IMR-90 (cell line): ENCODE measurements around the gene ATG7. TPM values are rescaled to one million over a fixed set of nuclear protein-coding genes. Genes with fewer than 3 reads are reported as not detected.
A peak's percentile ranks its signal among the peaks of the same experiment; 100 is the strongest.

Experiments used
- ATAC-seq: fragments of 200-7000 bp; cut with Tn5 transposase; 2 replicates; pipeline ENCODE4 v1.9.1; 2020; ENCODE audit warnings: low read depth, mild to moderate bottlenecking, moderate library complexity
- BruUV-seq: library from RNA; stranded (reverse); fragments of 400-500 nt; replicated peaks from 2 replicates; lab custom pipeline; 2021; lab: Mats Ljungman, UMichigan
- CTCF ChIA-PET: fragments of 300-600 bp; formaldehyde crosslinking; extraction: SDS; loops from one replicate; lab custom pipeline; 2021; ENCODE audit warnings: antibody characterized with exemption; lab: Yijun Ruan, JAX
- POLR2A ChIA-PET: fragments of 300-600 bp; sonication (Branson Sonifier 250); formaldehyde crosslinking; loops from one replicate; lab custom pipeline; 2022; ENCODE audit warnings: antibody characterized with exemption; ENCODE audit not compliant: unreplicated experiment; lab: Charles Lee
- DNase-seq: peaks from one replicate; pipeline ENCODE4 v3.0.0; 2013
- H2AFZ ChIP-seq: replicated peaks from 2 replicates; pipeline ENCODE3; 2013; ENCODE audit warnings: low read length, mild to moderate bottlenecking; ENCODE audit not compliant: poor library complexity
- H2AK5ac ChIP-seq: 2 replicates; pipeline ENCODE4 v1.6.1; 2013; ENCODE audit warnings: low read depth, low read length, inconsistent platforms
- H2AK9ac ChIP-seq: replicated peaks from 2 replicates; pipeline ENCODE3; 2013; ENCODE audit warnings: mild to moderate bottlenecking, low read depth, low read length, moderate library complexity; ENCODE audit not compliant: poor library complexity
- H2BK120ac ChIP-seq: 2 replicates; pipeline ENCODE4 v1.6.1; 2013; ENCODE audit warnings: low read depth, low read length, inconsistent platforms
- H2BK15ac ChIP-seq: 3 replicates; pipeline ENCODE4 v1.6.1; 2013; ENCODE audit warnings: low read depth, low read length, inconsistent platforms
- H2BK20ac ChIP-seq: 2 replicates; pipeline ENCODE4 v1.6.1; 2013; ENCODE audit warnings: low read depth, mild to moderate bottlenecking, inconsistent platforms, low read length, moderate library complexity
- H2BK5ac ChIP-seq: 2 replicates; pipeline ENCODE4 v1.6.1; 2013; ENCODE audit warnings: mild to moderate bottlenecking, low read depth, low read length, inconsistent platforms; ENCODE audit not compliant: poor library complexity, severe bottlenecking
- H3K14ac ChIP-seq: replicated peaks from 2 replicates; pipeline ENCODE4 v1.6.1; 2013; ENCODE audit warnings: low read depth, low read length, inconsistent platforms
- H3K18ac ChIP-seq: 2 replicates; pipeline ENCODE4 v1.6.1; 2013; ENCODE audit warnings: low read depth, low read length, control low read depth
- H3K23ac ChIP-seq: 2 replicates; pipeline ENCODE4 v1.6.1; 2013; ENCODE audit warnings: low read depth, low read length, inconsistent platforms
- H3K27ac ChIP-seq: 2 replicates; pipeline ENCODE4 v1.5.1; 2013; ENCODE audit warnings: mild to moderate bottlenecking, control low read depth, low read length; ENCODE audit not compliant: insufficient read depth
- H3K27me3 ChIP-seq: 2 replicates; pipeline ENCODE4 v1.6.1; 2013; ENCODE audit warnings: low read length; ENCODE audit not compliant: control insufficient read depth, insufficient read depth
- H3K36me3 ChIP-seq: 2 replicates; pipeline ENCODE4 v1.6.1; 2013; ENCODE audit warnings: low read length, mixed read lengths; ENCODE audit not compliant: control insufficient read depth, insufficient read depth
- H3K4ac ChIP-seq: 2 replicates; pipeline ENCODE4 v1.6.1; 2013; ENCODE audit warnings: low read depth, low read length, inconsistent platforms
- H3K4me1 ChIP-seq: 2 replicates; pipeline ENCODE4 v1.6.1; 2013; ENCODE audit warnings: low read length, mixed read lengths; ENCODE audit not compliant: control insufficient read depth, insufficient read depth
- H3K4me2 ChIP-seq: 2 replicates; pipeline ENCODE4 v1.6.1; 2013; ENCODE audit warnings: low read depth, mild to moderate bottlenecking, control low read depth, low read length, moderate library complexity
- H3K4me3 ChIP-seq: 2 replicates; pipeline ENCODE4 v1.5.1; 2013; ENCODE audit warnings: low read depth, mild to moderate bottlenecking, control low read depth, low read length, moderate library complexity; ENCODE audit not compliant: insufficient read depth
- H3K56ac ChIP-seq: 2 replicates; pipeline ENCODE4 v1.6.1; 2013; ENCODE audit warnings: low read length, inconsistent platforms; ENCODE audit not compliant: insufficient read depth; ENCODE audit errors: extremely low read depth
- H3K79me1 ChIP-seq, 2 experiments: 2 replicates each; pipeline ENCODE4 v1.6.1; 2013; ENCODE audit warnings: low read length in 2 of 2, inconsistent platforms in 1 of 2, low read depth in 1 of 2
- H3K9ac ChIP-seq: 2 replicates; pipeline ENCODE4 v1.6.1; 2013; ENCODE audit warnings: low read depth, low read length, control low read depth
- H3K9me1 ChIP-seq: 2 replicates; pipeline ENCODE4 v1.6.1; 2013; ENCODE audit warnings: low read length, inconsistent platforms; ENCODE audit not compliant: insufficient read depth
- H3K9me3 ChIP-seq: 2 replicates; pipeline ENCODE4 v1.6.1; 2013; ENCODE audit warnings: low read length; ENCODE audit not compliant: control insufficient read depth, insufficient read depth
- H4K20me1 ChIP-seq: 2 replicates; pipeline ENCODE4 v1.6.1; 2013; ENCODE audit warnings: low read length, inconsistent platforms; ENCODE audit not compliant: insufficient read depth
- H4K5ac ChIP-seq: 2 replicates; pipeline ENCODE4 v1.6.1; 2013; ENCODE audit warnings: mild to moderate bottlenecking, low read depth, low read length, control low read depth
- H4K8ac ChIP-seq, 2 experiments: 2 replicates each; pipeline ENCODE4 v1.6.1; 2013; ENCODE audit warnings: low read depth in 2 of 2, low read length in 2 of 2, control low read depth in 1 of 2, inconsistent platforms in 1 of 2
- H4K91ac ChIP-seq: 2 replicates; pipeline ENCODE4 v1.6.1; 2013; ENCODE audit warnings: low read depth, low read length, inconsistent platforms; ENCODE audit not compliant: insufficient read depth
- BHLHE40 ChIP-seq: fragments of 150-350 bp; IDR thresholded peaks from 2 replicates; pipeline ENCODE4 v1.6.1; 2016; ENCODE audit warnings: mild to moderate bottlenecking, low read depth, low read length
- CEBPB ChIP-seq: IDR thresholded peaks from 2 replicates; pipeline ENCODE4 v1.6.1; 2012; ENCODE audit warnings: low read depth, low read length, improper control_type of control experiment
- FOS ChIP-seq: fragments of 150-350 bp; IDR thresholded peaks from 2 replicates; pipeline ENCODE4 v1.6.1; 2016; ENCODE audit warnings: low read depth, low read length
- MAFK ChIP-seq: IDR thresholded peaks from 2 replicates; pipeline ENCODE4 v1.6.1; 2012; ENCODE audit warnings: low read depth, low read length, improper control_type of control experiment
- MAZ ChIP-seq: IDR thresholded peaks from 2 replicates; pipeline ENCODE4 v1.6.1; 2012; ENCODE audit warnings: low read depth, mild to moderate bottlenecking, low read length, improper control_type of control experiment, moderate library complexity, borderline replicate concordance
- MXI1 ChIP-seq: IDR thresholded peaks from 2 replicates; pipeline ENCODE4 v1.6.1; 2012; ENCODE audit warnings: low read depth, mild to moderate bottlenecking, low read length, moderate library complexity, borderline replicate concordance
- POLR2A ChIP-seq: IDR thresholded peaks from 2 replicates; pipeline ENCODE4 v1.6.1; 2012; ENCODE audit warnings: mild to moderate bottlenecking, low read depth, low read length
- RAD21 ChIP-seq: IDR thresholded peaks from 2 replicates; pipeline ENCODE4 v1.6.1; 2012; ENCODE audit warnings: low read length, improper control_type of control experiment
- RFX5 ChIP-seq: IDR thresholded peaks from 2 replicates; pipeline ENCODE4 v1.8.0; 2012; ENCODE audit warnings: low read depth, mild to moderate bottlenecking, low read length, moderate library complexity
- SMC3 ChIP-seq: fragments of 150-350 bp; IDR thresholded peaks from 2 replicates; pipeline ENCODE4 v1.6.1; 2016; ENCODE audit warnings: low read depth, mild to moderate bottlenecking, antibody characterized with exemption, low read length, moderate library complexity
- USF2 ChIP-seq: fragments of 150-350 bp; IDR thresholded peaks from 2 replicates; pipeline ENCODE4 v1.6.1; 2017; ENCODE audit warnings: mild to moderate bottlenecking, antibody characterized with exemption, low read length, low read depth
- WGBS, 2 experiments: methylation state at CpG; one replicate each; pipeline versions ENCODE4 v1.1.5 to v1.1.7; 2013; ENCODE audit warnings: missing lambda C conversion rate in 2 of 2; ENCODE audit not compliant: insufficient read length in 1 of 2; ENCODE audit errors: extremely low coverage in 2 of 2; 5-methylcytosine and 5-hydroxymethylcytosine counted together
- dilution Hi-C: fragments of 300-500 bp; cut with HindIII; formaldehyde crosslinking; loops from one replicate; pipeline ENCODE4 v1.14.3; 2018; ENCODE audit warnings: low sequenced_read_pairs; ENCODE audit not compliant: unreplicated experiment
- in situ Hi-C: fragments of 300-500 bp; cut with MboI; formaldehyde crosslinking; loops from 3 replicates; pipeline ENCODE4 v1.14.3; 2019; ENCODE audit warnings: low sequenced_read_pairs, inconsistent platforms, mixed read lengths
- intact Hi-C: fragments of 100-400 bp; cut with micrococcal nuclease; formaldehyde crosslinking; loops from 2 replicates; pipeline ENCODE4 v1.10.0; 2022
- polyA plus RNA-seq, 3 experiments: library from polyadenylated mRNA; depleted of rRNA; stranded (reverse); fragments of >200 nt; gene quantifications; 2 replicates each; pipeline ENCODE4 v1.2.3, GENCODE V29; 2012; ENCODE audit warnings: low replicate concordance in 1 of 3
- total RNA-seq: library from RNA; depleted of rRNA; stranded (reverse); fragments of >200 nt; gene quantifications from 2 replicates; pipeline ENCODE4 v1.2.3, GENCODE V29; 2012
- TF ChIP-seq, protein P1 (sequence below): conservative IDR thresholded peaks from 2 replicates; pipeline ENCODE4 v1.5.1; 2012; ENCODE audit warnings: mild to moderate bottlenecking, low read depth, low read length, improper control_type of control experiment

Gene ATG7
- total and polyA plus RNA-seq, 2 of the 4 experiments (the other 2 are of a cell fraction), result 15.6 to 51.4 TPM

- Histone ChIP-seq H2BK5ac (peak overlapping the region; percentile 99), H3K4ac (peak overlapping the region; percentile 99), H3K9me3 (no peaks in the 10 kb centered on the region), H2BK15ac (peak overlapping the region; percentile 89; the same call in 1 of the 3 replicates), H3K79me1 (peaks cover 21 to 63% of the 10 kb centered on the region in 2 experiments), H3K4me2 (peak overlapping the region; percentile 90), H3K27ac (peak overlapping the region; percentile 100), H2AK9ac (peak overlapping the region; percentile 86), H3K18ac (peak overlapping the region; percentile 87), H2BK120ac (peak overlapping the region; percentile 99), H3K36me3 (peaks cover 17% of the 10 kb centered on the region), H2BK20ac (peak overlapping the region; percentile 97), H3K4me1 (peaks cover 32% of the 10 kb centered on the region), H4K91ac (peak overlapping the region; percentile 99), H3K9ac (peak overlapping the region; percentile 80), H3K9me1 (peaks cover 27% of the 10 kb centered on the region), H2AFZ (peak overlapping the region; percentile 75), H3K4me3 (no peak overlapping the region), H3K23ac (peak overlapping the region; percentile 99), H3K27me3 (no peaks in the 10 kb centered on the region), H3K14ac (peak overlapping the region; percentile 97), H4K20me1 (peaks cover 18% of the 10 kb centered on the region), H4K5ac (peak overlapping the region; percentile 87), H2AK5ac (peak overlapping the region; percentile 98), H3K56ac (peak overlapping the region; percentile 91), H4K8ac (peak overlapping the region; percentile 23 to 90)
- BruUV-seq, result no TSS peak
- ChIA-PET POLR2A (no interaction called here), CTCF (no interaction called here)
- dilution Hi-C loops, result no loop called here
- peak; percentile 17; the same call in 1 of the 2 replicates for TF ChIP-seq MAZ
- TF ChIP-seq BHLHE40, result peak; percentile 75
- peak; percentile 18; the same call in 1 of the 2 replicates for TF ChIP-seq POLR2A
- no peak for TF ChIP-seq MXI1
- TF ChIP-seq MAFK, result 0 out of 2 replicates have a peak, but pooled peaks have one; percentile 2
- TF ChIP-seq, protein P1, sequence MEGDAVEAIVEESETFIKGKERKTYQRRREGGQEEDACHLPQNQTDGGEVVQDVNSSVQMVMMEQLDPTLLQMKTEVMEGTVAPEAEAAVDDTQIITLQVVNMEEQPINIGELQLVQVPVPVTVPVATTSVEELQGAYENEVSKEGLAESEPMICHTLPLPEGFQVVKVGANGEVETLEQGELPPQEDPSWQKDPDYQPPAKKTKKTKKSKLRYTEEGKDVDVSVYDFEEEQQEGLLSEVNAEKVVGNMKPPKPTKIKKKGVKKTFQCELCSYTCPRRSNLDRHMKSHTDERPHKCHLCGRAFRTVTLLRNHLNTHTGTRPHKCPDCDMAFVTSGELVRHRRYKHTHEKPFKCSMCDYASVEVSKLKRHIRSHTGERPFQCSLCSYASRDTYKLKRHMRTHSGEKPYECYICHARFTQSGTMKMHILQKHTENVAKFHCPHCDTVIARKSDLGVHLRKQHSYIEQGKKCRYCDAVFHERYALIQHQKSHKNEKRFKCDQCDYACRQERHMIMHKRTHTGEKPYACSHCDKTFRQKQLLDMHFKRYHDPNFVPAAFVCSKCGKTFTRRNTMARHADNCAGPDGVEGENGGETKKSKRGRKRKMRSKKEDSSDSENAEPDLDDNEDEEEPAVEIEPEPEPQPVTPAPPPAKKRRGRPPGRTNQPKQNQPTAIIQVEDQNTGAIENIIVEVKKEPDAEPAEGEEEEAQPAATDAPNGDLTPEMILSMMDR, result no peak
- TF ChIP-seq FOS, result peak; percentile 47; the same call in 1 of the 2 replicates
- peak; percentile 46 for TF ChIP-seq USF2
- peak; percentile 13; the same call in 1 of the 2 replicates for TF ChIP-seq RAD21
- peak; percentile 93 for TF ChIP-seq CEBPB
- TF ChIP-seq SMC3, result no peak
- no peak for TF ChIP-seq RFX5
- peak; percentile 35 for ATAC-seq
- intact Hi-C loops, result no loop called here
- peak; percentile 97 for DNase-seq
- 0% methylated on average over 1 of the region's 9 CpGs; no CpG with 5 or more reads in 1 of the 2 experiments for WGBS, 2 experiments
- in situ Hi-C loops, result loop anchor here (5.0 kb wide), 1 partner anchor 34 kb away; no protein-coding TSS in a partner anchor
Measured at GRCh38 chr3:11603628-11604027, 331.4 kb downstream of the ATG7 start.
